ENCODE results near the gene LRRIQ1.

GRCh38 chr12:85072826-85073225, 36.7 kb downstream of the LRRIQ1 start:
- TF ChIP-seq SUZ12 (IDR thresholded peaks at IDR 0.05; ENCODE audit: low read length) (no peak), POLR2A (IDR thresholded peaks at IDR 0.05; ENCODE audit: control extremely low read depth in 1 of 2, low read depth in 2 of 2, low read length in 2 of 2) (no peak), YY1 (IDR thresholded peaks at IDR 0.05; ENCODE audit: low read depth, low read length) (no peak), JUN (IDR thresholded peaks at IDR 0.05; ENCODE audit: low read depth, low read length) (no peak), TAF1 (IDR thresholded peaks at IDR 0.05; ENCODE audit: low read depth, low read length) (no peak), CTCF (IDR thresholded peaks at IDR 0.05; ENCODE audit: control extremely low read depth in 1 of 3, insufficient read depth in 1 of 3, low read depth in 1 of 3, low read length in 3 of 3) (no peak), EP300 (IDR thresholded peaks at IDR 0.05; ENCODE audit: borderline replicate concordance in 1 of 2, low read depth in 2 of 2, low read length in 2 of 2) (no peak), EZH2 (IDR thresholded peaks at IDR 0.05; ENCODE audit: low read depth, low read length, severe bottlenecking) (no peak), POLR2AphosphoS5 (IDR thresholded peaks at IDR 0.05; ENCODE audit: low read depth, low read length) (no peak), CBX5 (IDR thresholded peaks at IDR 0.05; ENCODE audit: low read depth, low read length) (no peak), RFX5 (IDR thresholded peaks at IDR 0.05; ENCODE audit: borderline replicate concordance, low read depth, low read length) (no peak), CEBPB (IDR thresholded peaks at IDR 0.05; ENCODE audit: low read depth, low read length) (no peak), TEAD4 (IDR thresholded peaks at IDR 0.05; ENCODE audit: low read depth, low read length) (no peak), CREB1 (IDR thresholded peaks at IDR 0.05) (no peak)

Data from H1 (cell line).